GM12878 (cell line): ENCODE measurements around the gene CENPA. TPM values are rescaled to one million over a fixed set of nuclear protein-coding genes. Genes with fewer than 3 reads are reported as not detected.

Experiments
- ATAC-seq: fragments of 200-7000 bp; cut with Tn5 transposase; 3 replicates; pipeline ENCODE4 v1.9.1; 2020; ENCODE audit warnings: mild to moderate bottlenecking, moderate library complexity
- BruUV-seq: library from RNA; stranded (reverse); fragments of 400-500 nt; replicated peaks from 2 replicates; lab custom pipeline; 2021; lab: Mats Ljungman, UMichigan
- CTCF ChIA-PET: fragments of 300-600 bp; sonication (Branson Sonifier 250); formaldehyde crosslinking; extraction: SDS; loops from one replicate; lab custom pipeline; 2021; ENCODE audit warnings: inconsistent platforms; lab: Yijun Ruan, JAX
- POLR2A ChIA-PET: fragments of 350-600 bp; formaldehyde crosslinking; extraction: SDS; loops from one replicate; lab custom pipeline; 2021; ENCODE audit warnings: inconsistent platforms; lab: Charles Lee
- RAD21 ChIA-PET: fragments of 300-600 bp; sonication (Branson Sonifier 250); formaldehyde crosslinking; loops from one replicate; lab custom pipeline; 2023; ENCODE audit warnings: antibody characterized with exemption; ENCODE audit not compliant: unreplicated experiment; lab: Charles Lee
- SMC1A ChIA-PET: fragments of 300-600 bp; sonication (Branson Sonifier 250); formaldehyde crosslinking; loops from one replicate; lab custom pipeline; 2023; ENCODE audit not compliant: unreplicated experiment, uncharacterized antibody; lab: Charles Lee
- DNase-seq: peaks from one replicate; pipeline ENCODE4 v3.0.0-alpha.2; 2011; ENCODE audit warnings: low read depth, low spot score
- FAIRE-seq: peaks from 3 replicates; lab custom pipeline; 2011; peaks lifted over from hg19 to GRCh38; lab: Jason Lieb, UNC
- H2AFZ ChIP-seq: 2 replicates; pipeline ENCODE4 v1.6.0; 2011; ENCODE audit warnings: low read depth, low read length, control low read depth; ENCODE audit not compliant: control insufficient read depth
- H3K27ac ChIP-seq: 2 replicates; pipeline ENCODE4 v1.5.1; 2011; ENCODE audit warnings: control low read depth; ENCODE audit not compliant: control insufficient read depth, insufficient read depth
- H3K27me3 ChIP-seq, 2 experiments: replicated peaks in 1 of 2; 2 replicates each; pipeline versions ENCODE4 v1.6.0 to v1.6.1; 2011; ENCODE audit warnings: low read length in 1 of 2; ENCODE audit not compliant: control insufficient read depth in 2 of 2, insufficient read depth in 2 of 2
- H3K36me3 ChIP-seq, 2 experiments: 2 replicates each; pipeline ENCODE4 v1.5.1; 2011; ENCODE audit warnings: low read length in 1 of 2; ENCODE audit not compliant: control insufficient read depth in 2 of 2, insufficient read depth in 2 of 2
- H3K4me1 ChIP-seq: 2 replicates; pipeline ENCODE4 v1.6.1; 2011; ENCODE audit warnings: mild to moderate bottlenecking, low read length, moderate library complexity, mixed read lengths; ENCODE audit not compliant: control insufficient read depth, insufficient read depth
- H3K4me2 ChIP-seq: 2 replicates; pipeline ENCODE4 v1.6.0; 2011; ENCODE audit warnings: control low read depth; ENCODE audit not compliant: control insufficient read depth, insufficient read depth
- H3K4me3 ChIP-seq: fragments of 200-600 bp; sonication (generic); 2 replicates; pipeline ENCODE4 v1.5.1; 2016
- H3K79me2 ChIP-seq: 2 replicates; pipeline ENCODE4 v1.6.0; 2011; ENCODE audit warnings: low read length; ENCODE audit not compliant: control insufficient read depth, insufficient read depth
- H3K9ac ChIP-seq: 2 replicates; pipeline ENCODE4 v1.8.0; 2011; ENCODE audit warnings: low read length, control low read depth, mixed read lengths; ENCODE audit not compliant: control insufficient read depth, insufficient read depth
- H3K9me3 ChIP-seq: replicated peaks from 3 replicates; pipeline ENCODE4 v1.5.1; 2011; ENCODE audit warnings: mild to moderate bottlenecking, low read length; ENCODE audit not compliant: control insufficient read depth, insufficient read depth
- H4K20me1 ChIP-seq: 2 replicates; pipeline ENCODE4 v1.6.0; 2011; ENCODE audit not compliant: control insufficient read depth, insufficient read depth
- ATF7 ChIP-seq: fragments of 450-650 bp; IDR thresholded peaks from 2 replicates; pipeline ENCODE4 v1.6.1; 2016; ENCODE audit warnings: low read depth, mild to moderate bottlenecking
- CHD1 ChIP-seq: IDR thresholded peaks from 2 replicates; pipeline ENCODE4 v1.6.1; 2012; ENCODE audit warnings: low read depth, low read length, improper control_type of control experiment
- GATAD2B ChIP-seq: fragments of 450-650 bp; conservative IDR thresholded peaks from 2 replicates; pipeline ENCODE4 v1.6.1; 2017; ENCODE audit warnings: low read depth, mild to moderate bottlenecking, moderate library complexity
- MTA3 ChIP-seq: IDR thresholded peaks from 2 replicates; pipeline ENCODE4 v1.6.1; 2012; ENCODE audit warnings: low read length, inconsistent platforms, borderline replicate concordance
- MXI1 ChIP-seq: fragments of 150-350 bp; IDR thresholded peaks from 2 replicates; pipeline ENCODE4 v1.6.1; 2011; ENCODE audit warnings: low read depth, mild to moderate bottlenecking, inconsistent platforms, low read length, improper control_type of control experiment
- MYB ChIP-seq: fragments of 150-350 bp; IDR thresholded peaks from 2 replicates; pipeline ENCODE4 v1.6.1; 2014; ENCODE audit warnings: mild to moderate bottlenecking, low read depth, low read length, borderline replicate concordance
- NFYA ChIP-seq: IDR thresholded peaks from 2 replicates; pipeline ENCODE4 v1.6.1; 2011; ENCODE audit warnings: low read depth, mild to moderate bottlenecking, low read length, improper control_type of control experiment, borderline replicate concordance
- POLR2A ChIP-seq: IDR thresholded peaks from 2 replicates; pipeline ENCODE4 v1.6.1; 2011; ENCODE audit warnings: low read depth, mild to moderate bottlenecking, low read length
- RFX5 ChIP-seq: IDR thresholded peaks from 2 replicates; pipeline ENCODE4 v1.6.1; 2011; ENCODE audit warnings: low read depth, low read length, improper control_type of control experiment
- SIX5 ChIP-seq: IDR thresholded peaks from 2 replicates; pipeline ENCODE4 v1.6.1; 2011; ENCODE audit warnings: mild to moderate bottlenecking, low read depth, low read length, moderate library complexity; ENCODE audit not compliant: severe bottlenecking
- SMAD5 ChIP-seq: IDR thresholded peaks from 2 replicates; pipeline ENCODE4 v1.6.1; 2016; ENCODE audit warnings: antibody characterized with exemption, low read depth
- SPI1 ChIP-seq: IDR thresholded peaks from 2 replicates; pipeline ENCODE4 v1.6.1; 2011; ENCODE audit warnings: low read depth, mild to moderate bottlenecking, low read length, moderate library complexity, borderline replicate concordance; ENCODE audit not compliant: insufficient read depth
- SRF ChIP-seq, 2 experiments: IDR thresholded peaks; 2 replicates each; pipeline ENCODE4 v1.6.1; 2011; ENCODE audit warnings: low read depth in 2 of 2, low read length in 2 of 2, mild to moderate bottlenecking in 1 of 2, moderate library complexity in 1 of 2
- ZBED1 ChIP-seq: IDR thresholded peaks from 2 replicates; pipeline ENCODE4 v1.6.1; 2016; ENCODE audit warnings: borderline replicate concordance
- ZNF217 ChIP-seq: fragments of 450-650 bp; IDR thresholded peaks from 2 replicates; pipeline ENCODE4 v1.6.1; 2017; ENCODE audit warnings: antibody characterized with exemption, mild to moderate bottlenecking
- WGBS: methylation state at CpG from one replicate; pipeline ENCODE4 v1.1.6; 2016; ENCODE audit warnings: low lambda C conversion rate; ENCODE audit not compliant: insufficient replicate concordance, insufficient coverage; ENCODE audit errors: missing lambda C conversion rate; 5-methylcytosine and 5-hydroxymethylcytosine counted together
- in situ Hi-C: fragments of 300-500 bp; cut with MboI; formaldehyde crosslinking; loops from 9 replicates; pipeline ENCODE4 v1.14.3; 2018; ENCODE audit warnings: mixed read lengths
- intact Hi-C: fragments of 100-400 bp; cut with micrococcal nuclease; formaldehyde crosslinking; loops from one replicate; pipeline ENCODE4 v1.14.2; 2022; ENCODE audit not compliant: unreplicated experiment
- polyA plus RNA-seq, 11 experiments: library from polyadenylated mRNA; depleted of rRNA in 4 of 11; unstranded in 6 of 11; stranded (reverse) in 5 of 11; fragments of >200 nt; fragmentation: Nextera tagmentation in 4 of 11; fragmentation: Illumina TruSeq in 1 of 11; extraction: Ambion mirVana in 4 of 11; extraction: Trizol in 1 of 11; gene quantifications; 1 replicate in 1 of 11; 2 replicates in 10 of 11; pipeline versions ENCODE4 v1.2.1 to v1.2.3, GENCODE V29; 2011 to 2016; ENCODE audit warnings: inconsistent platforms in 2 of 11, missing spikeins in 2 of 11, low read depth in 1 of 11
- total RNA-seq, 4 experiments: library from RNA; depleted of rRNA in 3 of 4; stranded (reverse); fragments of >200 nt in 3 of 4; fragmentation: Illumina TruSeq in 1 of 4; extraction: Trizol in 1 of 4; gene quantifications; 2 replicates each; pipeline versions ENCODE4 v1.2.1 to v1.2.3, GENCODE V29; 2013 to 2021
- TF ChIP-seq, protein P1 (sequence below): IDR thresholded peaks from 2 replicates; pipeline ENCODE4 v1.6.1; 2012; ENCODE audit warnings: low read depth, low read length, improper control_type of control experiment
- TF ChIP-seq, protein P2 (sequence below): fragments of 450-650 bp; IDR thresholded peaks from 2 replicates; pipeline ENCODE4 v1.6.1; 2014; ENCODE audit warnings: mild to moderate bottlenecking
- TF ChIP-seq, protein P3 (sequence below): fragments of 450-650 bp; IDR thresholded peaks from 2 replicates; pipeline ENCODE4 v1.6.1; 2017; ENCODE audit warnings: low read depth, mild to moderate bottlenecking, moderate library complexity

Gene CENPA
- total and polyA plus RNA-seq, 10 of the 15 experiments (the other 5 are each of a cell fraction or from before 2014, with no cell fraction given) = 8.1 to 66.6 (median 36.7) TPM

DNA sequence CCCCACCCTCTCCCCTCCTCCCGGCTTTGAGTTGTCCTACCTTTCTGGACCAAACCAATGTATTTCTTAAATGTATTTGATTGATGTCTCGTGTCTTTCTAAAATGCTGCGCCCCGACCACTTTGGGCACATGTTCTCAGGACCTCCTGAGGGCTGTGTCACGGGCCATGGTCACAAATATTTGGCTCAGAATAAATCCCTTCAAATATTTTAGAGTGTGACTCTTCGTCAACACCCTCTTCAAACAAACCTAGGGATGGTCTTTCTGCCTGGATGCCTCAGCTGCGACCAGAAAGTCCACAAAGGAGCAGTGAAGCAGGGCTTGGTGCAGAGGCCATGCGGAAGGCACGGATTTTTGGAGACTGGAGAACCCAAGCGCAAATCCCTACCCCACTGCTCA lies 22.8 kb upstream of the CENPA start:
- Histone ChIP-seq H3K4me1 (peaks cover 15% of the 10 kb centered on the region), H3K9ac (no peak overlapping the region), H3K4me3 (no peak overlapping the region), H3K27ac (no peak overlapping the region), H2AFZ (no peak overlapping the region), H3K79me2 (peaks cover 32% of the 10 kb centered on the region), H3K4me2 (no peak overlapping the region), H4K20me1 (no peaks in the 10 kb centered on the region), H3K27me3 (no peaks in the 10 kb centered on the region), H3K36me3 (no peaks in the 10 kb centered on the region; a peak in 2 of 4 replicates), H3K9me3 (no peaks in the 10 kb centered on the region)
- RAD21 ChIA-PET = no interaction called here
- FAIRE-seq (no peak), ATAC-seq (no peak), DNase-seq (no peak)
- 97% methylated on average over 10 of the region's 10 CpGs for WGBS
- CTCF ChIA-PET = no interaction called here
- in situ Hi-C loops (no loop called here), intact Hi-C loops (no loop called here)
- SMC1A ChIA-PET = no interaction called here
- POLR2A ChIA-PET = interaction anchor here (0.5 to 0.6 kb wide), 3 partner anchors 19 to 458 kb away, joined by 3 to 6 read pairs (median 4); no protein-coding TSS in a partner anchor
- TF ChIP-seq ZBED1 (no peak), MYB (no peak), SRF (IDR thresholded peaks at IDR 0.05; ENCODE audit: low read depth in 2 of 2, low read length in 2 of 2) (no peak), NFYA (no peak), SPI1 (no peak), SMAD5 (no peak), CHD1 (no peak), GATAD2B (no peak), ZNF217 (no peak), POLR2A (no peak), MXI1 (no peak), ATF7 (no peak), RFX5 (no peak), MTA3 (no peak), SIX5 (no peak)
- TF ChIP-seq, protein P1, sequence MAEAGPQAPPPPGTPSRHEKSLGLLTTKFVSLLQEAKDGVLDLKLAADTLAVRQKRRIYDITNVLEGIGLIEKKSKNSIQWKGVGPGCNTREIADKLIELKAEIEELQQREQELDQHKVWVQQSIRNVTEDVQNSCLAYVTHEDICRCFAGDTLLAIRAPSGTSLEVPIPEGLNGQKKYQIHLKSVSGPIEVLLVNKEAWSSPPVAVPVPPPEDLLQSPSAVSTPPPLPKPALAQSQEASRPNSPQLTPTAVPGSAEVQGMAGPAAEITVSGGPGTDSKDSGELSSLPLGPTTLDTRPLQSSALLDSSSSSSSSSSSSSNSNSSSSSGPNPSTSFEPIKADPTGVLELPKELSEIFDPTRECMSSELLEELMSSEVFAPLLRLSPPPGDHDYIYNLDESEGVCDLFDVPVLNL = no peak
- TF ChIP-seq, protein P2, sequence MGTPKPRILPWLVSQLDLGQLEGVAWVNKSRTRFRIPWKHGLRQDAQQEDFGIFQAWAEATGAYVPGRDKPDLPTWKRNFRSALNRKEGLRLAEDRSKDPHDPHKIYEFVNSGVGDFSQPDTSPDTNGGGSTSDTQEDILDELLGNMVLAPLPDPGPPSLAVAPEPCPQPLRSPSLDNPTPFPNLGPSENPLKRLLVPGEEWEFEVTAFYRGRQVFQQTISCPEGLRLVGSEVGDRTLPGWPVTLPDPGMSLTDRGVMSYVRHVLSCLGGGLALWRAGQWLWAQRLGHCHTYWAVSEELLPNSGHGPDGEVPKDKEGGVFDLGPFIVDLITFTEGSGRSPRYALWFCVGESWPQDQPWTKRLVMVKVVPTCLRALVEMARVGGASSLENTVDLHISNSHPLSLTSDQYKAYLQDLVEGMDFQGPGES = no peak
- TF ChIP-seq, protein P3, sequence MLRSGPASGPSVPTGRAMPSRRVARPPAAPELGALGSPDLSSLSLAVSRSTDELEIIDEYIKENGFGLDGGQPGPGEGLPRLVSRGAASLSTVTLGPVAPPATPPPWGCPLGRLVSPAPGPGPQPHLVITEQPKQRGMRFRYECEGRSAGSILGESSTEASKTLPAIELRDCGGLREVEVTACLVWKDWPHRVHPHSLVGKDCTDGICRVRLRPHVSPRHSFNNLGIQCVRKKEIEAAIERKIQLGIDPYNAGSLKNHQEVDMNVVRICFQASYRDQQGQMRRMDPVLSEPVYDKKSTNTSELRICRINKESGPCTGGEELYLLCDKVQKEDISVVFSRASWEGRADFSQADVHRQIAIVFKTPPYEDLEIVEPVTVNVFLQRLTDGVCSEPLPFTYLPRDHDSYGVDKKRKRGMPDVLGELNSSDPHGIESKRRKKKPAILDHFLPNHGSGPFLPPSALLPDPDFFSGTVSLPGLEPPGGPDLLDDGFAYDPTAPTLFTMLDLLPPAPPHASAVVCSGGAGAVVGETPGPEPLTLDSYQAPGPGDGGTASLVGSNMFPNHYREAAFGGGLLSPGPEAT = no peak
- TSS peak; percentile 94 for BruUV-seq
